Ectodermal cell (in vitro differentiated cells): ENCODE results near the gene PTPN18.
A peak's percentile ranks its signal among the peaks of the same experiment; 100 is the strongest.

Experiments
- H3K27ac ChIP-seq: 2 replicates; pipeline ENCODE4 v1.7.0; 2013; ENCODE audit warnings: mild to moderate bottlenecking, low read depth, low read length; ENCODE audit not compliant: insufficient read depth, poor library complexity, severe bottlenecking
- H3K27me3 ChIP-seq: 2 replicates; pipeline ENCODE4 v1.7.0; 2013; ENCODE audit warnings: mild to moderate bottlenecking, low read length; ENCODE audit not compliant: insufficient read depth, control insufficient read depth, poor library complexity, severe bottlenecking
- H3K36me3 ChIP-seq: one replicate; pipeline ENCODE4 v1.7.0; 2013; ENCODE audit warnings: low read length; ENCODE audit not compliant: control insufficient read depth, insufficient read depth
- H3K4me1 ChIP-seq: one replicate; pipeline ENCODE4 v1.7.0; 2013; ENCODE audit warnings: low read length; ENCODE audit not compliant: control insufficient read depth, insufficient read depth
- H3K4me3 ChIP-seq: 2 replicates; pipeline ENCODE4 v1.7.0; 2013; ENCODE audit warnings: low read depth, low read length, control low read depth; ENCODE audit not compliant: insufficient read depth
- H3K9me3 ChIP-seq: 2 replicates; pipeline ENCODE4 v1.7.0; 2013; ENCODE audit warnings: mild to moderate bottlenecking, low read length, moderate library complexity; ENCODE audit not compliant: control insufficient read depth
- WGBS, 2 experiments: methylation state at CpG; one replicate each; pipeline ENCODE4 v1.1.7; 2013; ENCODE audit warnings: missing lambda C conversion rate in 2 of 2; 5-methylcytosine and 5-hydroxymethylcytosine counted together

The PTPN18 gene

DNA sequence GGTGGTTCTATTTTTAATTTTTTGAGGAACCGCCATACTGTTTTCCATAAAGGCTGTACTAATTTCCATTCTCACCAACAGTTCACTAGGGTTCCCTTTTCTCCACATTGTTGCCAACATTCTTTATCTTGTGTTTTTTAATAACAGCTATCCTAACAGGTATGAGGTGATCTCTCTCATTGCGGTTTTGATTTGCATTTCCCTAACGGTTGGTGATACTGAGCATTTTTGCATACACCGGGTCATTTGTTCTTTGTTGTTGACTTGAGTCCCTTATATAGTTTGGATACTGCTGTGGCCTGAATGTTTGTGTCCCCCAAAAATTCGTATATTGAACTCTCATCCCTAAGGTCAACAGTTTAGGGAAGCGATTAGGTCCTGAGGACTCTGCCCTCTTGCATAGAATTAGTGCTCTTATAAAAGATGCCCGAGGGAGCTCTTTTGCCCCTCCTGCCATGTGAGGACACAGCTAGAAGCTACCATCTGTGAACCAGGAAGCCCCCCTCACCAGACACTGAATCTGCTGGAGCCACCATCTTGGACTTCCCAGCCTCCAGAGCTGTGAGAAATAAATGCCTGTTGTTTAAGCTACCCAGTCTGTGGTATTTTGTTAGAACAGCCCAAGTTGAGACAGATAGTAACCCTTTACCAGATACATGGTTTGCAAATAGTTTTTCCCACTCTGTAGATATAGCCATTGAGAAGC is 8.5 kb upstream of the PTPN18 start:
- H3K27ac ChIP-seq, result no peak overlapping the region
- H3K4me3 ChIP-seq, result no peak overlapping the region
- peaks cover 15% of the 10 kb centered on the region for H3K4me1 ChIP-seq
- H3K27me3 ChIP-seq, result no peaks in the 10 kb centered on the region
- H3K9me3 ChIP-seq, result no peaks in the 10 kb centered on the region
- H3K36me3 ChIP-seq, result peaks cover 29% of the 10 kb centered on the region
- 93 to 95% methylated on average over 7 of the region's 7 CpGs for WGBS, 2 experiments

DNA sequence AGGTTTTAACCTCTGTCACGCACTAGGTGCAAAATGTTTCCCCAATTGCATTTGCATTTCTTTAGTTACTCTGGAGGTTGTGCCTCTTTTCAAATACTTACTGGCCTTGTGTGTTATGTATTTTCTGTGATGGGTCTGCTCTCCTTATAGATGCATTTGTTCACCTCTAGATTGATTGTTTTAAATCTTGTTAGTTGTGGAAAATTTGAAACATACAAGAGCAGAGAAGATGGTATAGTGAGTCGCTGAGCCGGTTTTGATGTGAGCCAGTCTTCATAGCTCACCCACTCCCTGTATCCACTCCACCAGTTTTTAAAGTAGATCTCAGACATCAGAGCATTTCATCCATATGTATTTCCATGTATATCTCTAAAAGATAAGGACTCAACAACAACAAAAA is 6.7 kb upstream of the PTPN18 start:
- no peaks in the 10 kb centered on the region for H3K9me3 ChIP-seq
- no peak overlapping the region for H3K4me3 ChIP-seq
- WGBS, 2 experiments, result 94 to 98% methylated on average over 3 of the region's 3 CpGs
- H3K36me3 ChIP-seq, result peaks cover 29% of the 10 kb centered on the region
- H3K4me1 ChIP-seq, result peaks cover 20% of the 10 kb centered on the region
- peaks cover 5% of the 10 kb centered on the region for H3K27me3 ChIP-seq
- H3K27ac ChIP-seq, result no peak overlapping the region

- Histone ChIP-seq H3K9me3 (no peaks in the 10 kb centered on the region), H3K4me3 (no peak overlapping the region), H3K27ac (peak overlapping the region; percentile 84), H3K4me1 (peaks cover 26% of the 10 kb centered on the region), H3K36me3 (peaks cover 9% of the 10 kb centered on the region), H3K27me3 (peaks cover 31% of the 10 kb centered on the region)
- 68 to 78% methylated on average over 7 of the region's 7 CpGs for WGBS, 2 experiments
Observed at GRCh38 chr2:130351711-130352110, 4.1 kb upstream of the PTPN18 start.

- Histone ChIP-seq H3K27me3 (peaks cover 36% of the 10 kb centered on the region), H3K9me3 (no peaks in the 10 kb centered on the region), H3K27ac (peak overlapping the region; percentile 84), H3K36me3 (peaks cover 6% of the 10 kb centered on the region), H3K4me3 (no peak overlapping the region), H3K4me1 (peaks cover 26% of the 10 kb centered on the region)
- WGBS, 2 experiments, result 12 to 16% methylated on average over 6 of the region's 7 CpGs
Observed at GRCh38 chr2:130352237-130352636, 3.6 kb upstream of the PTPN18 start.

DNA sequence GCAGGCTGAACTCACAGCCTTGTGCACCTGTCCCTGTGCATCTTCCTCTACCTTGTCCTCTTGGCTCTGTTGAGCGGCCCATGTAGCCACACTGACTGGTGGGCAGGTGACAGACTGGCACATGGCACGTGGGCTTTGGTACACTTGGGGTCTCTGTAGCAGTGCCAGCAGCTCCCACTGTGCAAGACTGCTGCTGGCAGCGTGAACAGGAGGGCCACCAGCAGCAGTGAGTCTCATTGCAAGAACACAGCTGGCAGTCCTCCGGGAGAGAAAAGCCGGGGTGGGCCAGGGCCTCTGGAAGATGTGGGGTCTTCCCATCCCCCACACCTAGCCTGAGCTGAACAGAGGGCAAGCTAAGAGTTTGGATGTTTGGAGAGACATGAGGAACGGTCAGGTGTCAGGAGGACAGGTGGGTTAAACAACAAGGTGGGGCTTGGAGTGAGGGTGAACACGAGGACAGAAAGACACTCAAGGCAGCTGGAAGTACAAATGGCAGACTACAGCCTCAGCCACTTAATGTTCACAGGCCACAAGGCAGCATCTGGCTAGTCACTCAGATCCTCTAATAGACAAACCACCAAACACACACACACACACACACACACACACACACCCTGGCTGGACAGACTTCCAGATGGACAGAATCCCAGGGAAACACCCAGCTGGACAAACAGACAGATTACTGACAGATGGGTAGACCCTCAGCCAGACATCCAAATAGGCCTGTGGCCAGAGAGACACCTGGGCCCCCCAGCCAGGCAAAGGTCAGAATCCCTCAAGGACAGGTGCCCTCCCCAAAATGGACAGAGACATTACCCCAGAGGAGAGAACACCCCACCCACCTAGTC is 2.3 kb upstream of the PTPN18 start:
- Histone ChIP-seq H3K27ac (no peak overlapping the region), H3K4me1 (peaks cover 26% of the 10 kb centered on the region), H3K4me3 (no peak overlapping the region), H3K36me3 (no peaks in the 10 kb centered on the region), H3K9me3 (no peaks in the 10 kb centered on the region), H3K27me3 (peaks cover 36% of the 10 kb centered on the region)
- WGBS, 2 experiments, result 88 to 90% methylated on average over 7 of the region's 7 CpGs

GRCh38 chr2:130354139-130354428 is 1.8 kb upstream of the PTPN18 start:
- Histone ChIP-seq H3K27me3 (peaks cover 36% of the 10 kb centered on the region), H3K4me3 (no peak overlapping the region), H3K9me3 (no peaks in the 10 kb centered on the region), H3K4me1 (peaks cover 26% of the 10 kb centered on the region), H3K27ac (no peak overlapping the region), H3K36me3 (no peaks in the 10 kb centered on the region)
- 76 to 82% methylated on average over 1 of the region's 1 CpG for WGBS, 2 experiments

DNA sequence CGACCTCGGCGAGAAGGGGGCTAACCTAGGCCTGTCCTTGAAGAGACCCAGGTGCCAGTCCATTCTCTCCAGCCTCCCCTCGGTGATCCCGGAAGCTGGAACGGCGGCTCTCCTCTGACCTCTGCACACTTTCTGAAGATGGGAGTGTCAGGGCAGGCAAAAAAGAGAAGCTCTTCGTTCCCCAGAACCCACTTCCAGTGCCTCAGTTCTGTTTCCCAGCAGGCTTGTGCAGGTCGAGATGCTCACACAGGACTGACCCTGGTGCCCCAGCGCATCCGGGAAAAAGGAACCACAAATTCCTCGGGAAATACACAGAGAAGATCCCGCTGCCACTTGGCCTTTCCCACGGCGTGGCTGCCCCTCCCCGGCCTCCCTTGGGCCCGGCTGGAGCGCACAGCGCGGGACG is 681 bp upstream of the PTPN18 start:
- WGBS, 2 experiments, result 29% methylated on average over 21 of the region's 21 CpGs
- H3K27ac ChIP-seq, result no peak overlapping the region
- peaks cover 36% of the 10 kb centered on the region for H3K27me3 ChIP-seq

GRCh38 chr2:130357864-130358263 is 2.0 kb downstream of the PTPN18 start:
- Histone ChIP-seq H3K27me3 (peaks cover 36% of the 10 kb centered on the region), H3K4me1 (peaks cover 11% of the 10 kb centered on the region), H3K36me3 (no peaks in the 10 kb centered on the region), H3K9me3 (no peaks in the 10 kb centered on the region), H3K27ac (no peak overlapping the region), H3K4me3 (no peak overlapping the region)
- 96 to 98% methylated on average over 7 of the region's 7 CpGs for WGBS, 2 experiments

More for the DNA sequence above, 681 bp upstream of the PTPN18 start:
- H3K4me1 ChIP-seq, result peaks cover 26% of the 10 kb centered on the region
- H3K4me3 ChIP-seq, result peak overlapping the region; percentile 53
- no peaks in the 10 kb centered on the region for H3K36me3 ChIP-seq
- H3K9me3 ChIP-seq, result no peaks in the 10 kb centered on the region

- WGBS, 2 experiments, result 91% methylated on average over 33 of the region's 33 CpGs
- H3K4me3 ChIP-seq, result no peak overlapping the region
Observed at GRCh38 chr2:130358420-130359350, 2.8 kb downstream of the PTPN18 start.

DNA sequence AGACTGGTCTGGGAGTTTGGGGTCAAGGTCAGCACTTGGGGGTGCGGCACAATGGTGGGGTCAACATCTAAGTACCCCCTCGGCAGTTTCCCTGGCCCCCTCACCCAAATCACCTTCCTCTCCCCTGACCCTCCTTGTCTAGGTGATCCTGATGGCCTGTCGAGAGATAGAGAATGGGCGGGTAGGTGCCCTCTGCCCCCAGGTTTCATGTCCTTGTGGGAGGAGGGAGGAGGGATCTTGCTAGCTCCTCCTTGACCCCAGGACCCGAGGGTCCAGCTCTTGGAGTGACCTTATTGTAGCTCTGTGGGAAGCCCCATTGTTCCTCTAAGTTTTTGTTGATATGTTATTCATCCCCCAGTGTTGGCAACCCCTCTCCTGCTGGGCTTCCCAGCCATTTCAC is 3.6 kb downstream of the PTPN18 start:
- H3K27ac ChIP-seq, result no peak overlapping the region
- no peaks in the 10 kb centered on the region for H3K9me3 ChIP-seq
- H3K4me1 ChIP-seq, result peaks cover 6% of the 10 kb centered on the region
- H3K36me3 ChIP-seq, result no peaks in the 10 kb centered on the region
- 79 to 89% methylated on average over 5 of the region's 5 CpGs for WGBS, 2 experiments
- H3K27me3 ChIP-seq, result peaks cover 27% of the 10 kb centered on the region
- no peak overlapping the region for H3K4me3 ChIP-seq

More at GRCh38 chr2:130358420-130359350, 2.8 kb downstream of the PTPN18 start:
- H3K27me3 ChIP-seq, result peaks cover 35% of the 10 kb centered on the region
- H3K27ac ChIP-seq, result no peak overlapping the region
- H3K4me1 ChIP-seq, result peaks cover 6% of the 10 kb centered on the region
- no peaks in the 10 kb centered on the region for H3K36me3 ChIP-seq
- H3K9me3 ChIP-seq, result no peaks in the 10 kb centered on the region
